NCI-H526 treated with DMSO at 0.1 percent for 48 hours (cell line): ENCODE data around the gene TCEANC2.

Experiments
- DNase-seq: peaks from one replicate; lab custom pipeline; 2025; lab: John Stamatoyannopoulos, UW

TCEANC2 gene

DNA sequence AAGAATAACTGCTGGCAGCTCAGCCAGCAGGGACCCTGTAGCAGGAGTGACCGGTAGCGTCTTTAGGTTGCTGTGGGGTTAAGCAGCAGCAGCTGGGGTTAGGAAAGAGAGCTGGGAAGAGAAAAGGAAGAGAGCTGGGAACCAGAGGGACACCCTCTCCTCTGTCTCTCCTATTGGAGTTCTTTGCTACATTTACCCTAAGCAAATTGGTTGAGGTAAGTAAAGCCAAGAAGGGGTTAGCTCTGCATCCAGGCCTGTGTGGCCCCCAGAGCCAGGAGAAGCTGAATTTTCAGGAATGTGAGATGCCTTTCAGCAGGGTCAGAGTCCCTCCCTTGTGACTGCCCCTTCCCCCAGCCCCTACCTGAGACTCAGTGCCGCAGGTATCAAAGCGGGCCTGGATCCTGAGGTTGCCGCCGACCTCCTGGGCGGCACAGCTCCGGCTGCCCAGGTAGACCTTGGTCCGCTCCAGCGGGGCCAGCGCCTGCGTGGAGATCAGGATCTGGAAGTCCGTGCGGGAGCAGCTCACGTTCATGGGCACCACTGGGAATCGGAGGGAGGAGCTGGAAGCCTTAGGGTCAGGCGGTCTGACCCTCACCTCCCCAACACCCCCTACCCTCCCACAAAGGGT is 83.0 kb downstream of the TCEANC2 start:
- DNase-seq: no peak

DNA sequence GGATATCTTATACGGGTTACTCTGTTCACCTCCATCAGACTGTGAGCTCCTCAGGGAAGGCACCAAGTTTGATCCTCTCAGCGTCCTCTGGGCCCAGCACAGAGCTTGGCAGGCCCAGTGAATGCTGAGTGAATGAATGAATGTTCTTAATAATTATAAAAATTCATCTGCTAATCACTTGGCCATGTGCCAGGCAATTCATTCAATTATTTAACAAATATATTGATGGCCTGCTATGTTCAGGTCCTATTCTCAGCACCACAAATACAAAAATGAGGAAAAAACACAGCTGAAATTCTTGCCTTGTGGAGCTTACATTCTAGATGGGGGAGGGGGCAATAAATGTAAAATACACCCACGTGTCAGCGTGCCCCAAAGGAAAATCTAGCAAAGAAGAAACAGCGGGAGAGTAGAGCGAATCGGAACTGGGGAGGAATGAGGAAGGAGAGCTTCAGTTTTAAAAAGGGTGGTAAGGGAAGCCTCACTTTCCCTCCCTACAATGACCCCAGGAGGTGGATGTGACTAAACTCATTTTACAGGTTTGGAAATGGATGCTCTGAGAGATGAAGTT is 83.6 kb downstream of the TCEANC2 start:
- no peak for DNase-seq

DNA sequence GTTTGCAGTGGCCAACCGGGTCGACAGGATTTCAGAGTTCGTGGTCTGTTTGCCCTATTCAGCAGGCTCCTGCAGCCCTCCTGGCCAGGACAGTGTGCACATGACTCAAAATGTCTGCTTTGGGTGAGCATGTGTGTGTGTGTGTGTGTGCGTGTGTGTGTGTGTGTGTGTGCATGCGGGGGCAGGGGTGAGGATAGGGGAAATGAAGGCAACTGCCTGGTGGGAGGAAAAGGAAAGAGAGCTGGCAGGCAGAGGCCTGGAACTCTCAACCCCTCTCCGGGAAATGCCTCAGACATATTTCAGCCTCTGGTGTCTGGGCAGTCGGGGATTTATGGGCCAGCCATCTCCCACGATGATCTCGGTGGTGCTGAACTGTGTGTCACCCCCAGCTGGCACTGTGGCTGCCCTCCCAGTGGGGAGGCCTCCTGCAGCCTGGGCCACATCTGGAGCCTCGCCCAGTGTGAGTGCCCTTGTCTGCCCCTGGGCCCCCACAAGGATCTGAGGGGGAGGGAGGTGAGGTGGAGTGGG is 84.2 kb downstream of the TCEANC2 start:
- DNase-seq: no peak

DNA sequence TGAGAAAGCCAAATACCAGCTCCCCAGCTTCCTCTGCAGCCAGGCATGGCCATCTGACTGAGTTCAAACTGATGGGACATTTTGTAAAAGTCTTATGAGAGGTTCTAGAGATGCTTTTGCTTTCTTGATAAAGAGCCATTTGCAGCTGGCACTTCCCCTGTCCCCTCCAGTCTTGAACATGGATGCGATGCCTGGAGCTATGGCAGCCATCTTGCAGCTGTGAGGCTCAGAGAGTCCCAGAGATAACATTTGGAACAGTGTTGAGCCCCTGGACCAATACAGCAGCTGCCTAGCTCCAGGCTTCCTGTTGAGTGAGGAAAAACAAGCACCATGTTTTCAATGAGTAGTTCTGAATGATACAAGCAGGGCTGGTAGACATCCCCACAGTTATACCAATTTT is 85.6 kb downstream of the TCEANC2 start:
- DNase-seq: no peak

DNA sequence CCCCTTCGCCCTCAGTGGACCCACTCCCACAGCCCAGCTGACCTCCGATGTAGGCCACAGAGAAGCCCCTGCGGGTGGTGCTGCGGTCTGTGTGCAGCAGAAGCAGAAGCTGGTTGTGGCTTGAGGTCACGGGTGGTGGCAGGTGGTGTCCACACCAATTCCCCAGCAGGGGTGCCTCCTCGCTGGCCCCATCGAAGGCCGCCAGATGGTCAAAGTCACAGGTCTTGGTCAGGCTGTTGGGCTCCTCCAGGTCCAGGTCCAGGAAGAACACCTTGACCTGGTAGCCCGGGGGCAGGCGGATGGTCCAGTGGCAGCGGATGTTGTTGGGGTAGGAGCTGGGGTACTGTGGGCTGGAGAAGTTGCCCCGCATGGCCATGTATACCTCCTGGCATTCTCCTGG is 86.3 kb downstream of the TCEANC2 start:
- no peak for DNase-seq

DNA sequence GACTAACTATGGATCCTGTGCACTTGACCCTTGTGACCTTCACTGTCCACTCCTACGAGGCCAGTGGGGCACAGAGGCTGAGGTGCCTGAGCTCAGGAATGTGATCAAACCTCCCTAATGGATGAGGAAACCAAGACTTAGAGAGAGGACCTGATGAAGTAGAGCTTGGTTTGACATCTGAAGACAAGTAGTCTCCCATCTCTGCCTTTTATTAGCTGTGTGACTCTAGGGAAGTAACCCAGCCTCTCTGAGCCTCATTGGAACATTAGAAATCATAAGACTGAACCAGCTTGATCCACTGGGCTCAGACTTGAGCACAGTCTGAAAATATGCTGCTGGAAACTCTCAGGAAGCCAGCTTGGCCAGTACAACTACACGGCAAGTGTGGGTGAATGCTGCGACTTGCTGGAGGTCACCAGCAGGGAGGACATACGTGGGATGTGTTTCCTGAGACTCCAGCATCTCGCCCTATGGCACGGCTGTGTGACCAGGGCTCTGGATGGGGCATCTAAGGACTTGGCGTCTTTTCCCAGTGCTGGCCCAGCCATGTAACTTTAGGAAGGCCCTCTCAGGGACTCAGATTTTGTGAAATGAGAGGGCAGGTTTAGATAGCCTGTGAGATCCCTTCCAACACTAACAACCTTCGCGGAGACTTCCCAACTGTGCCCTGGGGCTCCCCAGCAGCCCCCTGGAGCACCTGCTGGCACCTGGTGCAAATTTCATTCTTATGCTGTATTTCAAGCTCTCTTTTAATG is 88.9 kb downstream of the TCEANC2 start:
- no peak for DNase-seq

DNA sequence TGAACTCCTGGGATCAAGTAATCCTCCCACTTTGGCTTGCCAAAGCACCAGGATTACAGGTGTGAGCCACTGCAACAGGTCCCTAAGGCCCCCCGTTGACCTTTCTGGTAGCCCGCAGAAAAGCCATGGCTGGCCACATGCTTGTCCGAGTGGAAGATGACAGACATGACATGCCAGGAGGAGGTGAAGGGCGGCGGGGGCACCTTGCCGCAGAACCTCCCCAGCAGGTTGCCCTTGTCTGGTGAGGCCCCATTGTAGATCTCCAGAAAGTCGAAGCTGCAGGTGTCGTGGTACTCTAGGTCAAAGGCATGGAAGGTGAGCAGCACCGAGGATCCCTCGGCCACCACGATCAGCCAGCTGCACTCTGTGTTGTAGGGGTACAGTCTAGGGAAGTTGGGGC is 91.0 kb downstream of the TCEANC2 start:
- no peak for DNase-seq

DNA sequence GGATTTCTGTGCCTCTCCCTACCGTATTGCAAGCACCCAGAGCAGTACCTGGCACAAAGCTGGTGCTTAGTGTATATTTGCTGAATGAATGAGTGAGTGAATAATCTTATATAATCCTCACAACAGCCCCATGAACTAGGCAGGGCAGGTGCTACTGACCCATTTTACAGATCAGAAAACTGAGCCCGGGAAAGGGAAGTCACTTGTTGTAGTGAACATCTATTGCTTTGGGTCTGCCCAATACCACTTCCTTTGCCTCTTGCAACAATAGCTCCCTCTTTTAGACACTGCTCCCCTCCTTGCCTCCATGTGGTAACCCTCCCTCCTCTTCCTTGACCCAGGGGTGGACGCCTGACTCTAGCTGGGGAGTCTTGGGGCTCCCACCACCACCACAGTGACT is 96.3 kb downstream of the TCEANC2 start:
- no peak for DNase-seq

DNA sequence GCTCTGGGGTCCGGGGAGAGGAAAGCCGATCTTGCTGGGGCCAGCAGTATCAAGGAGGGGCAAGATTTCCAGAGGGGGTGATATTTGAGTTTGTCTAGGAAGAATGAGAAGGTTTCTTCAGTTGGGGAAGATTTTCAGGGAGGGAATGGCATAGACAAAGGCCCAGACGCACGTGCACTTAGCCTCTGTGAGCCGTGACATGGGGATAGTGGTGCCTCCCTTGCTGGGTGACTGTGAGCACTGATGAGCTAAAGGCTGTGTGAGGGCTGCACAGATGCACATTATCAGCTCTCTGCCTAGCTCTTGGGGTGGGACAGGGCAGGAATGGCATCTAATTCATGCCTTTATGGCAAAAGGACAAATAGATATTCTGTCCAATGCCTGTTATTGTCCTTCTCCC is 97.6 kb downstream of the TCEANC2 start:
- no peak for DNase-seq

DNA sequence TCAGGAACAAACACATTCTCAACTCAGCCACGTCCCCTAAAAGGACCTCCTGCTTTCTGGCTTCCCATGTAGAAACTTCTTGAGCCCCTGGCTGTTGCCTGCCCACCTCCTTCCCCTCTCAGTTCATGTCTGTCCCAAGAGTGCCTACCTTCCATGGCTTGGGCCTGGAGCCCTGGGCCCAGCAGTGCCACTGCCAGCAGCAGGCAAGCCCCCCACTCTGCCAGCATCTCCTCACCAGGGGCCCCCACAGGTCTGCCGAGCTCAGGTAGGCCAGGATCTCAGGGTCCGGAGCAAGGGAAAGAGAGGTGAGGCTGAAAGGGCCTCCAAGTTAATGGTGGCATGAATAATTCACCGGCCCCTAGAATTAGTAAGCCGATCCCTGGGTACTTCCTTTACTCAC is 99.3 kb downstream of the TCEANC2 start, which contains the start of gene CDCP2:
TSS of gene CDCP2 (minus strand) at position 305 of the 400 bp plus-strand sequence. CDS start at position 227, 78 bp downstream.
- no peak for DNase-seq

DNA sequence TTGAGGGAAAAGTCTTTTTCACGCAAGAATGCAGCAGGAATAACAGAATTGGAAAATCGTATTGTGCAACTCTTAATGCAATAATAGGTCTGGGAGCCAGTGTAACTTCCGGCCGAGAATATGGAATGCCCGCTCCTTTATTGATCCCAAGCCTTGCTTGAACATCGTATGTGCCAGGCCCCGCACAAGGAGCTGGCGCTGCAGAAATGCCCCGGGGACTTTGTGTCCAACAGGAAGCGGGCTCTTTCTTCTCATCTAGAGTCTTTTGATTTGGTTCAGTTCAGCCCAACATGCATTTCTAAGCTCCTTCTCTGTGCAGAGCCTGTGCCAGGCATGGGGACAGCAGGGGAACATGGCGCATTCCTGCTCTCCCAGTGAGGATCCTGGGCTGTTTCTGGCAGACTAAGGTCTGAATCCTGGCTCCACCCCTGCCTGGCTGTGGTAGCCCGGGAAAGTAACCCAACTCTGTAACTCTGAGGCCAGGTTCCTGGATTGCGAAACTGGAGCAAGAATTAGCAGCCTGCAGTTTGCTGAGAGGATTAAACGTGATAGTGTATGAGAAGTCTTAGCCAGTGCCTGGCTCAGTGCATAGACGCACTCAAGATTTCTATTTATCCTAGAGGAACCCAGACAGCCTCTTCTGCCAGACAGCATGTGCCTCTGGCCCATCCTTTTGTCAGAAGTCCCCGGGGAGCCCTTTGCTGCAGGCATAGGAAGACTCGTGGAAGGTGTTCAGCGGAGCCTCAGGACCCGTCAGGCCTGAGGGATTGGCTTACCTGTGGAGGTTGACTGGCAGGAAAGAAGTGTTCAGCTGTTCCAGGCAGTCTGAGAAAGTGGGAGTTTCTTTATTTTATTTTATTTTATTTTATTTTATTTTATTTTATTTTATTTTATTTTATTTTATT is 100.4 kb downstream of the TCEANC2 start:
- no peak for DNase-seq
